ENCODE measurements around the gene SCLY. TPM values are rescaled to one million over a fixed set of nuclear protein-coding genes. Genes with fewer than 3 reads are reported as not detected.

Gene SCLY
- total RNA-seq, 1 experiment from 2014 or later, result 68.4 TPM

GRCh38 chr2:238097201-238097987 is 36.6 kb downstream of the SCLY start (continued):
- TF ChIP-seq TP53 (CRISPR knock-in tag; IDR thresholded peaks at IDR 0.05), result no peak
- TF ChIP-seq RELA (CRISPR knock-in tag; IDR thresholded peaks at IDR 0.05; ENCODE audit: borderline replicate concordance), result no peak
- no peak for TF ChIP-seq E2F4 (CRISPR knock-in tag; IDR thresholded peaks at IDR 0.05; ENCODE audit: borderline replicate concordance, low read depth)
- TF ChIP-seq ATF2 (CRISPR knock-in tag; IDR thresholded peaks at IDR 0.05; ENCODE audit: borderline replicate concordance, low read depth), result no peak
- TF ChIP-seq EMX1 (CRISPR knock-in tag; IDR thresholded peaks at IDR 0.05), result no peak
- no peak for TF ChIP-seq GRHL2 (CRISPR knock-in tag; IDR thresholded peaks at IDR 0.05; ENCODE audit: insufficient replicate concordance, severe bottlenecking)
- no peak for TF ChIP-seq PRDM15 (CRISPR knock-in tag; IDR thresholded peaks at IDR 0.05)
- TF ChIP-seq PRRX2 (CRISPR knock-in tag; IDR thresholded peaks at IDR 0.05), result no peak

- ATAC-seq (peak; percentile 79), DNase-seq (ENCODE audit: low spot score) (peak; percentile 81)
- peak overlapping the region; percentile 63; the same call in 1 of the 2 replicates for H3K27ac Mint-ChIP-seq
- peaks cover 8% of the 10 kb centered on the region for H3K36me3 Mint-ChIP-seq
- ChIA-PET POLR2A (interaction anchor here (1.0 to 2.2 kb wide), 3 partner anchors 10 to 41 kb away, joined by 3 to 8 read pairs (median 3); no protein-coding TSS in a partner anchor), CTCF (interaction anchor here (0.6 to 2.0 kb wide), 8 partner anchors 8 to 240 kb away, joined by 3 to 12 read pairs (median 4); no protein-coding TSS in a partner anchor)
- no peaks in the 10 kb centered on the region for H3K9me3 Mint-ChIP-seq
- TF ChIP-seq USF1 (CRISPR knock-in tag; IDR thresholded peaks at IDR 0.05), result peak; percentile 42; the same call in 1 of the 2 replicates
- no peak for TF ChIP-seq ZNF138 (CRISPR knock-in tag; conservative IDR thresholded peaks at IDR 0.05)
- 0 out of 2 replicates have a peak, but pooled peaks have one; percentile 33 for TF ChIP-seq CBFB (CRISPR knock-in tag; IDR thresholded peaks at IDR 0.05; ENCODE audit: low read depth)
- TF ChIP-seq CREB1 (CRISPR knock-in tag; IDR thresholded peaks at IDR 0.05), result peak; percentile 25; the same call in 1 of the 2 replicates
- peak; percentile 93 for TF ChIP-seq SP1 (CRISPR knock-in tag; conservative IDR thresholded peaks at IDR 0.05)
- peak; percentile 60 for TF ChIP-seq USF2 (CRISPR knock-in tag; IDR thresholded peaks at IDR 0.05)
- peak; percentile 39; the same call in 1 of the 2 replicates for TF ChIP-seq MAX (CRISPR knock-in tag; IDR thresholded peaks at IDR 0.05)
- no peak for TF ChIP-seq SOX15 (CRISPR knock-in tag; IDR thresholded peaks at IDR 0.05)
- peak; percentile 34; the same call in 1 of the 2 replicates for TF ChIP-seq TCF7 (CRISPR knock-in tag; IDR thresholded peaks at IDR 0.05; ENCODE audit: low read depth)
- H3K27me3 Mint-ChIP-seq (ENCODE audit: low read depth), result no peaks in the 10 kb centered on the region
- peaks cover 43% of the 10 kb centered on the region for H3K4me1 Mint-ChIP-seq
- H3K4me3 Mint-ChIP-seq, result no peak overlapping the region
Observed at GRCh38 chr2:238097988-238098871, 37.4 kb downstream of the SCLY start.
